ENCODE measurements around the gene IL17RB. TPM values are rescaled to one million over a fixed set of nuclear protein-coding genes. Genes with fewer than 3 reads are reported as not detected.

IL17RB gene
- total RNA-seq, 1 experiment from 2014 or later: 9.8 TPM

DNA sequence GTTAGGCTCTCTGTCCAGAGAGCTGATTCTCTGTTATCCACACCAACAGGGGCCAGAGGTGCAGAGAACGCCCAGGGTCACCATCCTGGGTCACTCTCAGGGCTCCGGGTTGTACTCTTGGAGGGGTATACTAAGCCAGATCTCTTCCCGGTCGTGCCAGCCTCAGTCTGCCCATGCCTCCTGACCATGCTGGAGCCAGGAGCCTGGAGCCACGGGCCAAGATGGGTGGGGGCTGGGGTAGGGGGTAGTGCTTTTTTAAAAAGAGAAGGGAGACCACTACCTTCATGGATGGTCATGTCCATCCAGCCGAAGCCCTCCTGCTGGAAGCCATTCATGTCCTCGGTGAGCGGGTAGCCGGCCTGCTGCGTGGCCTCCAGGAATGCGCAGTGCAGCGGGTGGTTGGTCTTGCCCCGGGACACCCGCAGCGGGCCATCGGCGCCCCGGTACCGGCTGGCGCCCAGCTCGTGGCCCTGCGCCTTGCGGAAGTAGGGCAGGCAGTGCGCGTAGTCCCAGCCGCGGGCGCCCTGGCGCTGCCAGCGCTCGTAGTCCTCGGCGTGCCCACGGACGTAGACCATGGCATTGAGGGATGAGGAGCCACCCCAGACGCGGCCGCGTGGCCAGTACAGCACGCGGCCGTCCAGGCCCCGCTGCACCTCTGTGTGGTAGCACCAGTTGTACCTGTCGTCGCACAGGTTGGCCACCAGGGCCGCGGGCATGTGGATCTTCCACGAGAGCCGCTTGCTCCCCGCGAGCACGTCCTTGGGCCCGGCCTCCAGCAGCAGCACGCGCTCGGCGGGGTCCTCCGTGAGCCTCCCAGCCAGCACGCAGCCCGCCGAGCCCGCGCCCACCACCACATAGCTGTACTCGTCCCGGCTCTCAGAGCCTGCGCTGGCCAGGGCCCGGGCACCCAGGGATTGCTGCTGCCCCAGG is 23.1 kb upstream of the IL17RB start:
- Mint-ChIP-seq H3K4me3 (no peak overlapping the region), H3K27me3 (ENCODE audit: low read depth) (no peaks in the 10 kb centered on the region), H3K4me1 (peaks cover 0 to 10% of the 10 kb centered on the region in 2 experiments; a peak in 2 of 4 replicates), H3K27ac (no peak overlapping the region), H3K9me3 (no peaks in the 10 kb centered on the region), H3K36me3 (ENCODE audit: insufficient read depth in 1 of 3, low read depth in 3 of 3) (peaks cover 0 to 20% (median 8%) of the 10 kb centered on the region in 3 experiments; a peak in 4 of 7 replicates)
- Histone ChIP-seq H2BK15ac (ENCODE audit: low read depth, low read length) (no peak overlapping the region), H4K91ac (ENCODE audit: insufficient read length, low read depth, low read length) (no peak overlapping the region), H3K14ac (ENCODE audit: insufficient read depth, low read length) (no peak overlapping the region), H3K18ac (ENCODE audit: insufficient read length, low read depth, low read length) (no peak overlapping the region), H3K27ac (ENCODE audit: insufficient read length, low read depth, low read length) (no peak overlapping the region), H2BK5ac (ENCODE audit: insufficient read length, low read length) (no peak overlapping the region), H4K5ac (ENCODE audit: insufficient read length, low read depth, low read length) (no peak overlapping the region), H3K27me3 (ENCODE audit: insufficient read depth, low read length) (no peaks in the 10 kb centered on the region), H3K4ac (ENCODE audit: low read depth, low read length) (no peak overlapping the region), H3K9ac (ENCODE audit: extremely low read depth, insufficient read length, low read length) (no peak overlapping the region), H2AK5ac (ENCODE audit: insufficient read length, low read length) (no peak overlapping the region), H3K79me2 (ENCODE audit: insufficient read depth, low read length) (no peaks in the 10 kb centered on the region), H3T11ph (ENCODE audit: low read length) (no peak overlapping the region), H3K56ac (ENCODE audit: insufficient read length, low read depth, low read length) (no peak overlapping the region), H3K23me2 (ENCODE audit: insufficient read length, low read depth, low read length, poor library complexity, severe bottlenecking) (no peaks in the 10 kb centered on the region), H2AFZ (ENCODE audit: low read length) (no peak overlapping the region), H4K8ac (replicated peaks; ENCODE audit: insufficient read length, low read depth, low read length) (no peak overlapping the region), H4K20me1 (ENCODE audit: control insufficient read depth, insufficient read depth, insufficient read length) (no peaks in the 10 kb centered on the region), H2BK120ac (ENCODE audit: low read depth, low read length, poor library complexity, severe bottlenecking) (no peak overlapping the region), H3K79me1 (ENCODE audit: insufficient read depth, low read depth, low read length, poor library complexity, severe bottlenecking) (no peaks in the 10 kb centered on the region), H3K4me2 (ENCODE audit: insufficient read depth, insufficient read length, low read length) (no peak overlapping the region), H2BK20ac (ENCODE audit: low read depth, low read length, poor library complexity, severe bottlenecking) (no peak overlapping the region), H2BK12ac (ENCODE audit: insufficient read length, low read depth, low read length) (no peak overlapping the region), H3K23ac (ENCODE audit: insufficient read length, low read depth, low read length) (no peak overlapping the region), H3K4me1 (ENCODE audit: insufficient read depth, low read length) (no peaks in the 10 kb centered on the region), H3K9me3 (ENCODE audit: control insufficient read depth, low read depth, low read length) (no peaks in the 10 kb centered on the region)
- peak; percentile 47 for TF ChIP-seq CTCF (conservative IDR thresholded peaks at IDR 0.05)
- no CpG with 5 or more reads among the region's 67 CpGs for WGBS (ENCODE audit: extremely low coverage, insufficient read length, low lambda C conversion rate)
- DNase-seq: peak; percentile 76

Measured in H9 (cell line).